BJ (cell line): Measurements from ENCODE around the gene RXFP2. TPM values are rescaled to one million over a fixed set of nuclear protein-coding genes. Genes with fewer than 3 reads are reported as not detected.
A peak's percentile ranks its signal among the peaks of the same experiment; 100 is the strongest.

Experiments used
- CTCF ChIA-PET: fragments of 350-600 bp; formaldehyde crosslinking; extraction: SDS; loops from one replicate; lab custom pipeline; 2021; ENCODE audit warnings: antibody characterized with exemption, inconsistent platforms; lab: Yijun Ruan, JAX
- POLR2A ChIA-PET: fragments of 300-600 bp; sonication (Branson Sonifier 250); formaldehyde crosslinking; extraction: SDS; loops from one replicate; lab custom pipeline; 2021; ENCODE audit warnings: antibody characterized with exemption; lab: Charles Lee
- DNase-seq: peaks from one replicate; pipeline ENCODE4 v3.0.0-alpha.2; 2011; ENCODE audit warnings: low read depth
- H3K27me3 ChIP-seq: 2 replicates; pipeline ENCODE4 v1.6.0; 2011; ENCODE audit warnings: low read length; ENCODE audit not compliant: control insufficient read depth, insufficient read depth
- H3K36me3 ChIP-seq: 2 replicates; pipeline ENCODE4 v1.5.1; 2011; ENCODE audit warnings: low read length; ENCODE audit not compliant: control insufficient read depth, insufficient read depth
- H3K4me3 ChIP-seq: 2 replicates; pipeline ENCODE4 v1.5.1; 2011; ENCODE audit warnings: low read depth, mild to moderate bottlenecking, control low read depth, low read length
- polyA plus RNA-seq: library from polyadenylated mRNA; depleted of rRNA; stranded (reverse); fragments of >200 nt; gene quantifications from 2 replicates; pipeline ENCODE4 v1.2.3, GENCODE V29; 2011
- TF ChIP-seq, protein P1 (sequence below): IDR thresholded peaks from 2 replicates; pipeline ENCODE4 v1.5.1; 2011; ENCODE audit warnings: low read depth, mild to moderate bottlenecking, control low read depth, inconsistent platforms, low read length, moderate library complexity; ENCODE audit not compliant: insufficient read depth

The RXFP2 gene
- polyA plus RNA-seq, 1 experiment = not detected

DNA sequence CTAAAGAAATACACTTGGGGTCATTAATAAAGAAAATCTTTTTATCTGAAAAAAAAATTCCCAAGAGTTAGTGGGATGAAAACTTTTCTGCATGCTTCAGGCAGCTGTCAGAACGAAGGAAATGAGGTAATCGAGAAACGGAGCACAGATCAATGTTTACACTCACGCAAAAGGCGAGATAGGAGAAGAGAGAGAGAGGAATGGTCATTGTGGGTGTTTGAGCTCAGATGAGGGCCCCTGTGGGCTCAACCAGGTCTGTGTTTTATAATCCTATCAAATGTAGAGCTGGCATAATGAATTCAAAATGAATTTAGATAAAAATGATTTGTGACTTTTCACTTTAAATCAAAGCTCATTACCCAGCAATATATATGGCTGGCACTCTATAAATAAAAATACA, 6.3 kb upstream of the RXFP2 start:
- no peak for DNase-seq

DNA sequence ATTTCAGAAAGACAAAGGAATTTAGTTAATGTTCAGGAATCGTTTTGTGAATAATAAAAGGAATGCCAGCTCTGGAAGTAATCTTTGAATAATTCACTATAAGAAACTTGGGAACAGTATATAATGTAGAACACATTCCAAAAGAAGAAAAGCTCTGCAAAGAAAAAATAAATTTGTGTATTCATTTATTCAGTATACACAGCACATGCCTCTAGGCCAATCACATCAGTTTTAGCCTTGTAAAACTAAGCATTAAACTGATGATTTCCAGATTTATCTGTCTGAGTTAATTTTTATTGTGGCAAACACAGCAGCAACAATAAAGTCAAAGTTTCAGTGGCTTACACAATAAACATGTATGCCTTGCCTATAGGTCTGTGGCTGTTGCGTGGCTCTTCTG, 5.7 kb upstream of the RXFP2 start:
- ChIA-PET POLR2A (no interaction called here), CTCF (interaction anchor here (1.0 to 4.4 kb wide), 6 partner anchors 9 to 196 kb away, joined by 3 to 29 read pairs (median 4); no protein-coding TSS in a partner anchor)
- DNase-seq = no peak
- no peak overlapping the region for H3K4me3 ChIP-seq
- H3K36me3 ChIP-seq = no peaks in the 10 kb centered on the region
- H3K27me3 ChIP-seq = no peaks in the 10 kb centered on the region
- TF ChIP-seq, protein P1, sequence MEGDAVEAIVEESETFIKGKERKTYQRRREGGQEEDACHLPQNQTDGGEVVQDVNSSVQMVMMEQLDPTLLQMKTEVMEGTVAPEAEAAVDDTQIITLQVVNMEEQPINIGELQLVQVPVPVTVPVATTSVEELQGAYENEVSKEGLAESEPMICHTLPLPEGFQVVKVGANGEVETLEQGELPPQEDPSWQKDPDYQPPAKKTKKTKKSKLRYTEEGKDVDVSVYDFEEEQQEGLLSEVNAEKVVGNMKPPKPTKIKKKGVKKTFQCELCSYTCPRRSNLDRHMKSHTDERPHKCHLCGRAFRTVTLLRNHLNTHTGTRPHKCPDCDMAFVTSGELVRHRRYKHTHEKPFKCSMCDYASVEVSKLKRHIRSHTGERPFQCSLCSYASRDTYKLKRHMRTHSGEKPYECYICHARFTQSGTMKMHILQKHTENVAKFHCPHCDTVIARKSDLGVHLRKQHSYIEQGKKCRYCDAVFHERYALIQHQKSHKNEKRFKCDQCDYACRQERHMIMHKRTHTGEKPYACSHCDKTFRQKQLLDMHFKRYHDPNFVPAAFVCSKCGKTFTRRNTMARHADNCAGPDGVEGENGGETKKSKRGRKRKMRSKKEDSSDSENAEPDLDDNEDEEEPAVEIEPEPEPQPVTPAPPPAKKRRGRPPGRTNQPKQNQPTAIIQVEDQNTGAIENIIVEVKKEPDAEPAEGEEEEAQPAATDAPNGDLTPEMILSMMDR = no peak

More for the DNA sequence above, 6.3 kb upstream of the RXFP2 start:
- H3K27me3 ChIP-seq = no peaks in the 10 kb centered on the region
- no peaks in the 10 kb centered on the region for H3K36me3 ChIP-seq
- POLR2A ChIA-PET = interaction anchor here (0.5 kb wide), 1 partner anchor 215 kb away, joined by 4 read pairs; no protein-coding TSS in a partner anchor
- CTCF ChIA-PET = interaction anchor here (0.6 to 1.7 kb wide), 8 partner anchors 9 to 1817 kb away, joined by 3 to 7 read pairs (median 4); no protein-coding TSS in a partner anchor
- no peak overlapping the region for H3K4me3 ChIP-seq
- TF ChIP-seq, protein P1 = no peak

DNA sequence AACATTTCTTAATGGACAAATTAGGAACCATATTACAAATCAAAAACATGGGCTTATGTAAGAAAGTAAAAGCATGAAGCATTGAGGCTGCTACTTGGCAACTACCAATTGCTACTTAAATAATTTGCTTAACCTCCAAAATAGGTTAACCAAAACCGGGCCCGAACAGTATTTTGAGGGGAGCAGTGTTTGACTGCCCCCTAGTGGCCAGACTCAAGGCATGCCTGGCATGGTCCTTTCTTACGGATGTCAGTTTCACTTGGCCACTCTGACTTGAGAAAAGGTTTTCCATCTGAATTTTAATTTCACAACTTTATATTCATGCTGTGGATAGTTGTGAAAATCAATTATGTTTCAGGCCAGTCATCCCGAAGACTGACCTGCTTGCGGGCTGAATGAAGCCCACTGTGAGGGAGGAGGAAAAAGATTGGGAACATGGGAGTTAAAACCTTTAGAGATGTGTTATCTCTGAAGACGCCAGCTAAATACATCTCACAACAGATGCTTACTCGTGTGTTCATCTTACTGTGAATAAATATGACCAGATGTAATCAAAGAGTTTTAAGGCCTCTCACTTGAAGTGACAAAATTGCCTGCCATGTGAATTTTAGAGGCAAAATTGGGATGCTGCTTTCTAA, 2.9 kb downstream of the RXFP2 start:
- POLR2A ChIA-PET = interaction anchor here (0.5 kb wide), 1 partner anchor 314 kb away, joined by 5 read pairs; no protein-coding TSS in a partner anchor

DNA sequence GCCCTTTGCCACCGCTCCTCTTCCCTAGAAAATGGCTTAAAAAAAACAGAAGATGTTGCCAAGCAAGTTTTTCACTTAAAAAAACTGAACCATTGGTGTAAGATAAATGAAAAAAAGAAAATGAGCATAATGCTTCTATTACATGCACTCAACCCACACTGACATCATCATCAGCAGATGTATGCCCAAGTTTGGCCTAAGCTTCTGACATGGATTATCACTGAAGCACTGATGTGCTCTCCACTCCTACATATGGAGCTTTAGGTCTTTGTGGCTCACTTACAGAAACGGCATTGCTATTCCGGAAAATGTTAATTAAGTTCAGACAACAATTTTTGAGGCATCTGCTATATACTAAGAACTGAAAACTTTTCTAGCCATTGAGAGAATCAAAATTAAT, 8.0 kb downstream of the RXFP2 start:
- Histone ChIP-seq H3K36me3 (no peaks in the 10 kb centered on the region), H3K4me3 (no peak overlapping the region), H3K27me3 (no peaks in the 10 kb centered on the region)
- no peak for DNase-seq
- TF ChIP-seq, protein P1 = no peak
- CTCF ChIA-PET = interaction anchor here (0.6 to 1.9 kb wide), 3 partner anchors 16 to 313 kb away, joined by 3 to 6 read pairs (median 4); no protein-coding TSS in a partner anchor
- POLR2A ChIA-PET = no interaction called here

More for the DNA sequence above, 2.9 kb downstream of the RXFP2 start:
- no peak overlapping the region for H3K4me3 ChIP-seq
- no peak for DNase-seq
- TF ChIP-seq, protein P1 = peak; percentile 97
- H3K36me3 ChIP-seq = no peaks in the 10 kb centered on the region
- CTCF ChIA-PET = interaction anchor here (0.6 to 3.5 kb wide), 15 partner anchors 9 to 506 kb away, joined by 3 to 37 read pairs (median 5); no protein-coding TSS in a partner anchor
- no peaks in the 10 kb centered on the region for H3K27me3 ChIP-seq

DNA sequence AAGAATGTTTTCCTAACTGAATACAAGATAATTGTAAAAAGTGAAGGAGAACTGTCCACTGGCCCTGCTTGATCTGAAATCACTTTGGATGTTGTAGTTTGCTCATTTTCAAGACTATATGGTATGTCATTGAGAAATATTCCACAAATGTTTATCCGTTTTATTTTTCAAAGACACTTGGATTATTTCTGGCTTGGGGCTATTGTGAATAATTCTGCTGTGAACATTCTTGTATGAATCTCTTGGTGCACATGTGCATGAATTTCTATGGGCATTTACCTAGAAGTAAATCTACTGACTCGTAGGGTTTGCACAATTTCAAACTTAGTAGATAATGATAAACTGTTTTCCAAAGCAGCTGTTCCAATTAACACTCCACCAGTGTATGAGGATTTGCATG, 8.6 kb downstream of the RXFP2 start:
- Histone ChIP-seq H3K4me3 (no peak overlapping the region), H3K36me3 (no peaks in the 10 kb centered on the region), H3K27me3 (no peaks in the 10 kb centered on the region)
- no peak for DNase-seq
- TF ChIP-seq, protein P1 = no peak
- POLR2A ChIA-PET = no interaction called here
- CTCF ChIA-PET = interaction anchor here (1.6 to 1.9 kb wide), 2 partner anchors 210 to 314 kb away, joined by 4 to 6 read pairs; no protein-coding TSS in a partner anchor
